Neural progenitor cell (in vitro differentiated cells): ENCODE results near the gene COL11A1.

Experiments used
- EZH2phosphoT487 ChIP-seq: fragments of 200-600 bp; sonication (generic); IDR thresholded peaks from 2 replicates; pipeline ENCODE4 v1.6.1; 2017; ENCODE audit warnings: antibody characterized with exemption
- TF ChIP-seq, protein P1 (sequence below): fragments of 200-600 bp; sonication (generic); IDR thresholded peaks from 2 replicates; pipeline ENCODE4 v1.5.1; 2017; ENCODE audit warnings: antibody characterized with exemption, mild to moderate bottlenecking

GRCh38 chr1:103110701-103111100 is 2.4 kb upstream of the COL11A1 start:
- TF ChIP-seq, protein P1, sequence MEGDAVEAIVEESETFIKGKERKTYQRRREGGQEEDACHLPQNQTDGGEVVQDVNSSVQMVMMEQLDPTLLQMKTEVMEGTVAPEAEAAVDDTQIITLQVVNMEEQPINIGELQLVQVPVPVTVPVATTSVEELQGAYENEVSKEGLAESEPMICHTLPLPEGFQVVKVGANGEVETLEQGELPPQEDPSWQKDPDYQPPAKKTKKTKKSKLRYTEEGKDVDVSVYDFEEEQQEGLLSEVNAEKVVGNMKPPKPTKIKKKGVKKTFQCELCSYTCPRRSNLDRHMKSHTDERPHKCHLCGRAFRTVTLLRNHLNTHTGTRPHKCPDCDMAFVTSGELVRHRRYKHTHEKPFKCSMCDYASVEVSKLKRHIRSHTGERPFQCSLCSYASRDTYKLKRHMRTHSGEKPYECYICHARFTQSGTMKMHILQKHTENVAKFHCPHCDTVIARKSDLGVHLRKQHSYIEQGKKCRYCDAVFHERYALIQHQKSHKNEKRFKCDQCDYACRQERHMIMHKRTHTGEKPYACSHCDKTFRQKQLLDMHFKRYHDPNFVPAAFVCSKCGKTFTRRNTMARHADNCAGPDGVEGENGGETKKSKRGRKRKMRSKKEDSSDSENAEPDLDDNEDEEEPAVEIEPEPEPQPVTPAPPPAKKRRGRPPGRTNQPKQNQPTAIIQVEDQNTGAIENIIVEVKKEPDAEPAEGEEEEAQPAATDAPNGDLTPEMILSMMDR = no peak
- no peak for TF ChIP-seq EZH2phosphoT487
